ENCODE results near the gene RAD52.

The RAD52 gene

DNA sequence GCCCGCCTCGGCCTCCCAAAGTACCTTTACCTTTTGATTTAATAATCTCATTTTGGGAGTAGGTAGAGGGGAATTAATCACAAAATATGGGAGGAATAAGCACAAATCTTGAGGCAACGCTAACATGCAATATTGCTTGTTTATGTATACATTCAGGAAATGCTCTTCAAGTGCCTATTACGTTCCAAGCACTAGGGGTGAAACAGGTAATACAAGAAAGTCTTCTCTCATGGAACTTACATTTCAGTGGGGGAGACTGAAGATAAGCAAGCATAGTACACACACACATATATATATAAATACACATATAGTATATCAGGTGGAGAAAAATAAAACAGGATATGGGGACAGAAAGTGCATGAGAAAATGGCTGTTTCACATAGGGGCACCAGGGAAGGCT, 22.5 kb upstream of the RAD52 start:
- no peak overlapping the region for H3K4me3 ChIP-seq (ENCODE audit: low read length)
- H3K27ac ChIP-seq (ENCODE audit: low read length): no peak overlapping the region
- TF ChIP-seq, protein P1, sequence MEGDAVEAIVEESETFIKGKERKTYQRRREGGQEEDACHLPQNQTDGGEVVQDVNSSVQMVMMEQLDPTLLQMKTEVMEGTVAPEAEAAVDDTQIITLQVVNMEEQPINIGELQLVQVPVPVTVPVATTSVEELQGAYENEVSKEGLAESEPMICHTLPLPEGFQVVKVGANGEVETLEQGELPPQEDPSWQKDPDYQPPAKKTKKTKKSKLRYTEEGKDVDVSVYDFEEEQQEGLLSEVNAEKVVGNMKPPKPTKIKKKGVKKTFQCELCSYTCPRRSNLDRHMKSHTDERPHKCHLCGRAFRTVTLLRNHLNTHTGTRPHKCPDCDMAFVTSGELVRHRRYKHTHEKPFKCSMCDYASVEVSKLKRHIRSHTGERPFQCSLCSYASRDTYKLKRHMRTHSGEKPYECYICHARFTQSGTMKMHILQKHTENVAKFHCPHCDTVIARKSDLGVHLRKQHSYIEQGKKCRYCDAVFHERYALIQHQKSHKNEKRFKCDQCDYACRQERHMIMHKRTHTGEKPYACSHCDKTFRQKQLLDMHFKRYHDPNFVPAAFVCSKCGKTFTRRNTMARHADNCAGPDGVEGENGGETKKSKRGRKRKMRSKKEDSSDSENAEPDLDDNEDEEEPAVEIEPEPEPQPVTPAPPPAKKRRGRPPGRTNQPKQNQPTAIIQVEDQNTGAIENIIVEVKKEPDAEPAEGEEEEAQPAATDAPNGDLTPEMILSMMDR (IDR thresholded peaks at IDR 0.05; ENCODE audit: low read length): no peak
- TF ChIP-seq EZH2phosphoT487 (IDR thresholded peaks at IDR 0.05; ENCODE audit: low read length): no peak
- TF ChIP-seq EZH2 (optimal IDR thresholded peaks at IDR 0.05; ENCODE audit: low read depth, low read length): no peak
- no peaks in the 10 kb centered on the region for H3K27me3 ChIP-seq (replicated peaks; ENCODE audit: insufficient read depth, low read length)
- no peak overlapping the region for H3K4me2 ChIP-seq (ENCODE audit: low read depth, low read length)
- H4K20me1 ChIP-seq (ENCODE audit: insufficient read depth, low read length): no peaks in the 10 kb centered on the region
- no peaks in the 10 kb centered on the region for H3K4me1 ChIP-seq (ENCODE audit: low read length)
- H3K9me2 ChIP-seq (replicated peaks; ENCODE audit: insufficient read depth, low read length): no peaks in the 10 kb centered on the region
- no peaks in the 10 kb centered on the region for H3F3A ChIP-seq (ENCODE audit: insufficient read depth, low read length)
- DNase-seq: no peak
- H3K9me3 ChIP-seq (replicated peaks; ENCODE audit: insufficient read depth, low read length): no peaks in the 10 kb centered on the region
- no peaks in the 10 kb centered on the region for H3K36me3 ChIP-seq (replicated peaks; ENCODE audit: insufficient read depth, low read length)
- H3K79me2 ChIP-seq (ENCODE audit: low read length): no peaks in the 10 kb centered on the region
- no peak overlapping the region for H3K9ac ChIP-seq (ENCODE audit: low read length)
- H2AFZ ChIP-seq (ENCODE audit: low read length): no peak overlapping the region

DNA sequence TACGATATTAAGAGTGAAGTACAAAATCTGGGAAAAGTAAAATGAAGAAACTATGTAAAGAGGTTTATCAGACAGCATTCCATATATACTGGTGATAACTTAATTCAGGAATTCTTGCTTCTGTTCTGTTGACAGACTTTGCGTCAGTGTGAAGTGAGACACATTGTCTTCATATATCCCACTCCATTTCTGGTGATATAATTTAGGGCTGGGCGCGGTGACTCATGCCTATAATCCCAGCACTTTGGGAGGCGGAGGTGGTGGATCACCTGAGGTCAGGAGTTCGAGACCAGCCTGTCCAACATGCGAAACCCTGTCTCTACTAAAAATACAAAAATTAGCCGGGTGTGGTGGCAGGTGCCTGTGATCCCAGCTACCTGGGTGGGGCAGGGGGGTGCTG, 20.3 kb upstream of the RAD52 start:
- Histone ChIP-seq H3K36me3 (replicated peaks; ENCODE audit: insufficient read depth, low read length) (no peaks in the 10 kb centered on the region), H3K9me2 (replicated peaks; ENCODE audit: insufficient read depth, low read length) (no peaks in the 10 kb centered on the region), H3F3A (ENCODE audit: insufficient read depth, low read length) (no peaks in the 10 kb centered on the region), H3K4me2 (ENCODE audit: low read depth, low read length) (no peak overlapping the region), H3K27me3 (replicated peaks; ENCODE audit: insufficient read depth, low read length) (no peaks in the 10 kb centered on the region), H2AFZ (ENCODE audit: low read length) (no peak overlapping the region), H4K20me1 (ENCODE audit: insufficient read depth, low read length) (no peaks in the 10 kb centered on the region), H3K4me1 (ENCODE audit: low read length) (no peaks in the 10 kb centered on the region), H3K9ac (ENCODE audit: low read length) (no peak overlapping the region), H3K79me2 (ENCODE audit: low read length) (no peaks in the 10 kb centered on the region), H3K9me3 (replicated peaks; ENCODE audit: insufficient read depth, low read length) (no peaks in the 10 kb centered on the region), H3K27ac (ENCODE audit: low read length) (no peak overlapping the region), H3K4me3 (ENCODE audit: low read length) (no peak overlapping the region)
- TF ChIP-seq EZH2 (optimal IDR thresholded peaks at IDR 0.05; ENCODE audit: low read depth, low read length) (no peak), EZH2phosphoT487 (IDR thresholded peaks at IDR 0.05; ENCODE audit: low read length) (no peak)
- TF ChIP-seq, protein P1 (IDR thresholded peaks at IDR 0.05; ENCODE audit: low read length): no peak
- no peak for DNase-seq

DNA sequence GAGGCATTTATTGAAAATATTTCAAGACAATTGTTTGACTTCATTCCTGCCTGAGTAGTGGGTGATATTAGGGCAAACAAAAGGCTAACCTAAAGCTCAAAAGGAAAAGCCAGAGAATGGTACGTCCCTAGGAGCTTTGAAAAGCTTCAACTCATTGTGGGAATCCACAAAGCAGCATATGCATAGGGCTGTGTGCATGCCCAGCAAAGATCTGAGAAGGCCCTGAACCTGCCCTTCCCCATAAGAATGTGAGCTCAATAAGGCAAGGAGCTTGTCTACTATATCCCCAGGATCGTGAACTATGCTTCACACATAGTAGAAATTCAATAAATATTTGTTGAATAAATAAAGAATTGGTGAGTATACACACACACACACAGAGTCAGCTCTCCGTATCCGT, 19.1 kb upstream of the RAD52 start:
- no peak for TF ChIP-seq EZH2phosphoT487 (IDR thresholded peaks at IDR 0.05; ENCODE audit: low read length)
- no peak for TF ChIP-seq EZH2 (optimal IDR thresholded peaks at IDR 0.05; ENCODE audit: low read depth, low read length)
- TF ChIP-seq, protein P1 (IDR thresholded peaks at IDR 0.05; ENCODE audit: low read length): no peak
- H3F3A ChIP-seq (ENCODE audit: insufficient read depth, low read length): no peaks in the 10 kb centered on the region
- no peaks in the 10 kb centered on the region for H3K9me3 ChIP-seq (replicated peaks; ENCODE audit: insufficient read depth, low read length)
- no peaks in the 10 kb centered on the region for H3K36me3 ChIP-seq (replicated peaks; ENCODE audit: insufficient read depth, low read length)
- H3K27me3 ChIP-seq (replicated peaks; ENCODE audit: insufficient read depth, low read length): no peaks in the 10 kb centered on the region
- H4K20me1 ChIP-seq (ENCODE audit: insufficient read depth, low read length): no peaks in the 10 kb centered on the region
- H3K79me2 ChIP-seq (ENCODE audit: low read length): no peaks in the 10 kb centered on the region
- no peak overlapping the region for H3K9ac ChIP-seq (ENCODE audit: low read length)
- no peak overlapping the region for H3K4me3 ChIP-seq (ENCODE audit: low read length)
- no peaks in the 10 kb centered on the region for H3K9me2 ChIP-seq (replicated peaks; ENCODE audit: insufficient read depth, low read length)
- no peak overlapping the region for H3K27ac ChIP-seq (ENCODE audit: low read length)
- H3K4me1 ChIP-seq (ENCODE audit: low read length): no peaks in the 10 kb centered on the region
- DNase-seq: no peak
- H3K4me2 ChIP-seq (ENCODE audit: low read depth, low read length): no peak overlapping the region
- H2AFZ ChIP-seq (ENCODE audit: low read length): no peak overlapping the region
